CD4-positive, alpha-beta T cell (primary cell): ENCODE data around the gene FBXW4. TPM values are rescaled to one million over a fixed set of nuclear protein-coding genes. Genes with fewer than 3 reads are reported as not detected.

Experiments
- ATAC-seq: fragments of 200-7000 bp; cut with Tn5 transposase; one replicate; pipeline ENCODE4 v1.10.0; 2022; ENCODE audit warnings: mild to moderate bottlenecking; ENCODE audit not compliant: poor library complexity
- CTCF ChIA-PET: fragments of 350-600 bp; sonication (Branson Sonifier 250); formaldehyde crosslinking; loops from one replicate; lab custom pipeline; 2021; ENCODE audit warnings: antibody characterized with exemption, inconsistent platforms; lab: Charles Lee
- POLR2A ChIA-PET: fragments of 350-600 bp; sonication (Branson Sonifier 250); formaldehyde crosslinking; loops from one replicate; lab custom pipeline; 2021; ENCODE audit warnings: antibody characterized with exemption, inconsistent platforms; lab: Charles Lee
- DNase-seq, 14 experiments: peaks; one replicate each; pipeline ENCODE4 v3.0.0-alpha.2; 2013 to 2020; ENCODE audit warnings: mixed read lengths in 2 of 14
- H3K27ac ChIP-seq, 2 donors: one replicate each; pipeline versions ENCODE4 v1.5.1 to v1.7.0; 2013; ENCODE audit warnings: low read length in 2 of 2, low read depth in 1 of 2, mild to moderate bottlenecking in 1 of 2
- H3K27me3 ChIP-seq, 2 experiments: 1 replicate in 1 of 2; 2 replicates in 1 of 2; pipeline versions ENCODE4 v1.6.1 to v1.7.0; 2013; ENCODE audit warnings: low read length in 2 of 2, control low read depth in 1 of 2, mild to moderate bottlenecking in 1 of 2, moderate library complexity in 1 of 2; ENCODE audit not compliant: insufficient read depth in 2 of 2, control insufficient read depth in 1 of 2
- H3K36me3 ChIP-seq: one replicate; pipeline ENCODE4 v1.6.1; 2013; ENCODE audit warnings: low read length, control low read depth; ENCODE audit not compliant: insufficient read depth
- H3K4me1 ChIP-seq: one replicate; pipeline ENCODE4 v1.6.1; 2013; ENCODE audit warnings: low read length, control low read depth; ENCODE audit not compliant: insufficient read depth
- H3K4me3 ChIP-seq: one replicate; pipeline ENCODE4 v1.5.1; 2013; ENCODE audit warnings: mild to moderate bottlenecking, low read length, moderate library complexity
- H3K9me3 ChIP-seq, 2 experiments: 1 replicate in 1 of 2; 2 replicates in 1 of 2; pipeline versions ENCODE4 v1.6.1 to v1.7.0; 2013; ENCODE audit warnings: low read length in 2 of 2, mild to moderate bottlenecking in 2 of 2, control low read depth in 1 of 2, moderate library complexity in 1 of 2; ENCODE audit not compliant: control insufficient read depth in 1 of 2, insufficient read depth in 1 of 2
- H3K27ac Mint-ChIP-seq: one replicate; pipeline ENCODE4 v1.8.0; 2020; ENCODE audit warnings: mixed read lengths
- H3K27me3 Mint-ChIP-seq: one replicate; pipeline ENCODE4 v1.8.0; 2021; ENCODE audit warnings: mixed read lengths
- H3K36me3 Mint-ChIP-seq: one replicate; pipeline ENCODE4 v1.8.0; 2021; ENCODE audit warnings: low read depth, mixed read lengths
- H3K4me1 Mint-ChIP-seq: one replicate; pipeline ENCODE4 v1.8.0; 2021; ENCODE audit warnings: low read depth, mixed read lengths
- H3K4me3 Mint-ChIP-seq: one replicate; pipeline ENCODE4 v1.8.0; 2020; ENCODE audit warnings: mild to moderate bottlenecking, mixed read lengths
- H3K9me3 Mint-ChIP-seq: one replicate; pipeline ENCODE4 v1.8.0; 2020; ENCODE audit warnings: mixed read lengths
- CTCF ChIP-seq: fragments of 200-600 bp; IDR thresholded peaks from one replicate; pipeline ENCODE4 v1.8.0; 2022; ENCODE audit warnings: antibody characterized with exemption, mild to moderate bottlenecking
- intact Hi-C, 2 experiments: fragments of 100-400 bp; cut with DNase I in 1 of 2; cut with micrococcal nuclease in 1 of 2; formaldehyde crosslinking; loops; one replicate each; pipeline versions ENCODE4 v1.15.1 to v1.9.0; 2023 to 2025; cut with DNase I, micrococcal nuclease
- total RNA-seq, 174 experiments: library from RNA in 2 of 174; stranded (reverse) in 2 of 174; gene quantifications; one replicate each; pipeline ENCODE4 v1.2.3 and lab custom pipeline; 2021 to 2026

Gene FBXW4
- total RNA-seq, 2 experiments from 2014 or later, result 69.7 to 76.4 TPM

DNA sequence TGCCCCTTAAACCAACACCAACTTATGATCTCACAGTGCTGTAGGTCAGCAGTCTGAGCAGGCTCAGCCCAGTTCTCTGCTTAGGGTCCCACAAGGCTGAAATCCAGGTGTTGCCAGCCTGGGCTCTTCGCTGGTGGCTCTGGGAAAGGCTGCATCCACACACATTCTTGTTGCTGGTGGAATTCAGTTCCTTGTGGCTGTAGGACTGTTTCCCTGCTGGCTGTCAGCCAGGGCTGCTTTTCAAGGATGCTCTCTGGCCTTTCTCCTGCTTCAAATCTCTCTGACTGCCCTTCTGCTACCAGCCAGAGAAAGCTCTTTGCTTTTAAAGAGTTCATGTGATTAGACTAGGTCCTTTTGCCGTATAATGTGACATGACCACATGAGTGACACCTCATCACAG, 122.2 kb downstream of the FBXW4 start:
- Histone ChIP-seq H3K27me3 (peaks cover 22% of the 10 kb centered on the region in 2 experiments), H3K4me3 (no peak overlapping the region), H3K36me3 (peaks cover 12% of the 10 kb centered on the region), H3K9me3 (peaks cover 0 to 12% of the 10 kb centered on the region in 2 experiments), H3K4me1 (peaks cover 19% of the 10 kb centered on the region), H3K27ac (no peak overlapping the region)
- no peak for TF ChIP-seq CTCF
- peaks cover 21% of the 10 kb centered on the region for H3K27me3 Mint-ChIP-seq
- no peaks in the 10 kb centered on the region for H3K4me1 Mint-ChIP-seq
- no peak overlapping the region for H3K4me3 Mint-ChIP-seq
- intact Hi-C loops, result no loop called here
- peaks cover 4% of the 10 kb centered on the region for H3K36me3 Mint-ChIP-seq
- no peak overlapping the region for H3K27ac Mint-ChIP-seq
- H3K9me3 Mint-ChIP-seq, result no peaks in the 10 kb centered on the region
- ATAC-seq (no peak), DNase-seq (no peak)
- CTCF ChIA-PET, result no interaction called here
- POLR2A ChIA-PET, result no interaction called here

GRCh38 chr10:101572126-101572525, 122.8 kb downstream of the FBXW4 start:
- no peaks in the 10 kb centered on the region for H3K4me1 Mint-ChIP-seq
- H3K36me3 Mint-ChIP-seq, result peaks cover 2% of the 10 kb centered on the region
- H3K27me3 ChIP-seq, result peaks cover 25 to 29% of the 10 kb centered on the region in 2 experiments
- TF ChIP-seq CTCF, result no peak
- no peak overlapping the region for H3K4me3 ChIP-seq
- peaks cover 0 to 12% of the 10 kb centered on the region in 2 experiments for H3K9me3 ChIP-seq
- no peak overlapping the region for H3K27ac ChIP-seq
- no peak overlapping the region for H3K27ac Mint-ChIP-seq
- no peak overlapping the region for H3K4me3 Mint-ChIP-seq
- ChIA-PET POLR2A (no interaction called here), CTCF (no interaction called here)
- peaks cover 28% of the 10 kb centered on the region for H3K27me3 Mint-ChIP-seq
- no peaks in the 10 kb centered on the region for H3K9me3 Mint-ChIP-seq
- intact Hi-C loops, result no loop called here
- DNase-seq (no peak), ATAC-seq (no peak)
- H3K4me1 ChIP-seq, result peaks cover 19% of the 10 kb centered on the region
- H3K36me3 ChIP-seq, result peaks cover 7% of the 10 kb centered on the region

DNA sequence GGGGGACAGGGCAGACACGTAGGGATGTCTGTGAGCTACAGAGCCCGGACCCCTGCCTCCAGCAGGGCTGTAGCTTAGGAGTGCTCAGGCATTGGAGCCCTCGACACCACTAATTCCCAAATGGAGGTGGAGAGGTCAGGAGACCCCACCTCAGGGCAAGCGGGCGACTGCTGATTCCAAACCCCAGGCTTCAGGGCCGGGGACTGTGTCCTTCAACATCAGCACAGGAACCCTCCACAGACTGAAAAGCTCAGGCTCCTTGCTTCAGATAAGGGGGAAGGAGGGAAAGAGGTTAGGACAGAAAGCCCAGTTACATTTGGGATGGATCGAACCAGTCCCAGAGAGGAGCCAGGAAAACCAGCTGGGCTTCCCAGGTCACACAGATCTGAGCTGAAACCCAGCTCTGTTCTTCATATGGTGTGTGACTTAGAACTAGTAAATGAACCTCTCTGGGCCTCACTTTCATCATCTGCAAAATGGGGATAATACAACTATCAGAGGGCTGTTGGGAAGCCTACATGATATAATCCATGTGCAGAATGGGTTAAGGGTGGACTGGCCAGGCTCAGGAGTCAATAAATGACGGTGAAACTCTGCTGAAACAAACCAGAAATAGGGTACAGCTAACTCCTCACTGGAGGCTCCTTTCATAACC, 123.6 kb downstream of the FBXW4 start:
- no peak for ATAC-seq
- ChIA-PET CTCF (interaction anchor here (0.9 to 3.0 kb wide), 3 partner anchors 16 to 361 kb away, joined by 3 to 16 read pairs (median 8); partner anchors contain the start of genes DPCD and POLL), POLR2A (no interaction called here)
- H3K4me3 Mint-ChIP-seq, result no peak overlapping the region
- peaks cover 33% of the 10 kb centered on the region for H3K27me3 Mint-ChIP-seq
- H3K4me3 ChIP-seq, result no peak overlapping the region
- DNase-seq, result no peak
- intact Hi-C loops, result loop anchor here in 1 of 2 experiments (2.0 kb wide), 1 partner anchor 35 kb away; no protein-coding TSS in a partner anchor
- H3K36me3 Mint-ChIP-seq, result no peaks in the 10 kb centered on the region
- peaks cover 0 to 12% of the 10 kb centered on the region in 2 experiments for H3K9me3 ChIP-seq
- peaks cover 3% of the 10 kb centered on the region for H3K36me3 ChIP-seq
- no peaks in the 10 kb centered on the region for H3K9me3 Mint-ChIP-seq
- H3K27ac ChIP-seq, result no peak overlapping the region
- peaks cover 25% of the 10 kb centered on the region for H3K4me1 ChIP-seq
- H3K4me1 Mint-ChIP-seq, result no peaks in the 10 kb centered on the region
- no peak for TF ChIP-seq CTCF
- peaks cover 29 to 36% of the 10 kb centered on the region in 2 experiments for H3K27me3 ChIP-seq
- no peak overlapping the region for H3K27ac Mint-ChIP-seq
